SK-N-SH treated with all-trans-retinoic acid at 6 μM for 48 hours (cell line): Measurements from ENCODE around the gene USH1G.

ENCODE experiments used
- RARB ChIP-seq: fragments of 250-450 bp; sonication (Bioruptor Pico); IDR thresholded peaks from 2 replicates; pipeline ENCODE4 v1.8.0; 2021; ENCODE audit warnings: mild to moderate bottlenecking, moderate library complexity
- TF ChIP-seq, protein P1 (sequence below): fragments of 250-450 bp; sonication (Bioruptor Pico); IDR thresholded peaks from 2 replicates; pipeline ENCODE4 v1.8.0; 2020; ENCODE audit warnings: mild to moderate bottlenecking, moderate library complexity, borderline replicate concordance

DNA sequence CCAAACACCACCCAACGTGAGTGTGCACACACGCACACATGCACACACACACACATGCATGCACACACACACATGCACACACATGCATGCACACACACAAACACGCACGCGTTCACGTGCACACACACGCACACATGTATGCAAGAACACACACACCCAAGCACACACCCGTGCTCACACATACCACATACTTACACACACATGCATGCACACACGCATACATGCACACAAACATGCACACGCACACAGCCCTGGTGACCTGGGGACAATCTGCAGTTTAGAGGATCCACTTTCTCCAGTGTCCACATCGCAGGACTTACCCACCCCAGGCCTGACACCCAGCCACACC is 6.2 kb downstream of the USH1G start:
- TF ChIP-seq RARB (CRISPR knock-in tag) = no peak
- TF ChIP-seq, protein P1, sequence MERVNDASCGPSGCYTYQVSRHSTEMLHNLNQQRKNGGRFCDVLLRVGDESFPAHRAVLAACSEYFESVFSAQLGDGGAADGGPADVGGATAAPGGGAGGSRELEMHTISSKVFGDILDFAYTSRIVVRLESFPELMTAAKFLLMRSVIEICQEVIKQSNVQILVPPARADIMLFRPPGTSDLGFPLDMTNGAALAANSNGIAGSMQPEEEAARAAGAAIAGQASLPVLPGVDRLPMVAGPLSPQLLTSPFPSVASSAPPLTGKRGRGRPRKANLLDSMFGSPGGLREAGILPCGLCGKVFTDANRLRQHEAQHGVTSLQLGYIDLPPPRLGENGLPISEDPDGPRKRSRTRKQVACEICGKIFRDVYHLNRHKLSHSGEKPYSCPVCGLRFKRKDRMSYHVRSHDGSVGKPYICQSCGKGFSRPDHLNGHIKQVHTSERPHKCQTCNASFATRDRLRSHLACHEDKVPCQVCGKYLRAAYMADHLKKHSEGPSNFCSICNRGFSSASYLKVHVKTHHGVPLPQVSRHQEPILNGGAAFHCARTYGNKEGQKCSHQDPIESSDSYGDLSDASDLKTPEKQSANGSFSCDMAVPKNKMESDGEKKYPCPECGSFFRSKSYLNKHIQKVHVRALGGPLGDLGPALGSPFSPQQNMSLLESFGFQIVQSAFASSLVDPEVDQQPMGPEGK (CRISPR knock-in tag) = no peak
